PC-3 (cell line): ENCODE results near the gene ARHGAP23. TPM values are rescaled to one million over a fixed set of nuclear protein-coding genes. Genes with fewer than 3 reads are reported as not detected.

ENCODE experiments used
- ATAC-seq: fragments of 200-7000 bp; cut with Tn5 transposase; 2 replicates; pipeline ENCODE4 v1.9.1; 2020; ENCODE audit warnings: mild to moderate bottlenecking, moderate library complexity
- BruUV-seq: library from RNA; stranded (reverse); fragments of 400-500 nt; replicated peaks from 2 replicates; lab custom pipeline; 2021; lab: Mats Ljungman, UMichigan
- CTCF ChIA-PET: fragments of 300-600 bp; sonication (Branson Sonifier 250); formaldehyde crosslinking; loops from one replicate; lab custom pipeline; 2022; ENCODE audit warnings: antibody characterized with exemption; lab: Charles Lee
- POLR2A ChIA-PET: fragments of 300-600 bp; sonication (Branson Sonifier 250); formaldehyde crosslinking; loops from one replicate; lab custom pipeline; 2022; ENCODE audit warnings: antibody characterized with exemption; ENCODE audit not compliant: unreplicated experiment; lab: Charles Lee
- DNase-seq: peaks from one replicate; pipeline ENCODE4 v3.0.0-alpha.2; 2015
- H2AFZ ChIP-seq: fragments of 300-600 bp; sonication (generic); 2 replicates; pipeline ENCODE4 v1.6.0; 2016; ENCODE audit warnings: antibody characterized with exemption, low read length
- H3F3A ChIP-seq: fragments of 300-600 bp; sonication (generic); one replicate; pipeline ENCODE4 v1.6.0; 2017; ENCODE audit warnings: antibody characterized with exemption, low read length, control low read depth, mild to moderate bottlenecking; ENCODE audit not compliant: unreplicated experiment
- H3K27ac ChIP-seq: fragments of 300-600 bp; sonication (generic); 2 replicates; pipeline ENCODE4 v1.5.1; 2016; ENCODE audit warnings: mild to moderate bottlenecking, low read length
- H3K27me3 ChIP-seq: fragments of 300-600 bp; sonication (generic); 2 replicates; pipeline ENCODE4 v1.6.1; 2016; ENCODE audit warnings: low read length, mixed read lengths
- H3K36me3 ChIP-seq: fragments of 300-600 bp; sonication (generic); 2 replicates; pipeline ENCODE4 v1.6.1; 2016; ENCODE audit warnings: low read depth, mixed run types, low read length, mixed read lengths
- H3K4me1 ChIP-seq: fragments of 300-600 bp; sonication (generic); 2 replicates; pipeline ENCODE4 v1.5.1; 2016; ENCODE audit warnings: low read length; ENCODE audit not compliant: insufficient read depth
- H3K4me2 ChIP-seq: fragments of 300-600 bp; sonication (generic); 2 replicates; pipeline ENCODE4 v1.6.0; 2016; ENCODE audit warnings: low read length
- H3K4me3 ChIP-seq: fragments of 300-600 bp; sonication (generic); 2 replicates; pipeline ENCODE4 v1.5.1; 2016; ENCODE audit warnings: mild to moderate bottlenecking, low read length, mixed read lengths
- H3K79me2 ChIP-seq: fragments of 300-600 bp; sonication (generic); 2 replicates; pipeline ENCODE4 v1.6.1; 2017; ENCODE audit warnings: low read length, mixed read lengths
- H3K9ac ChIP-seq: fragments of 300-600 bp; sonication (generic); 2 replicates; pipeline ENCODE4 v1.6.0; 2016; ENCODE audit warnings: mild to moderate bottlenecking, low read length
- H3K9me2 ChIP-seq: fragments of 300-600 bp; sonication (generic); replicated peaks from 2 replicates; pipeline ENCODE4 v1.6.1; 2016; ENCODE audit warnings: mixed run types, low read length, mixed read lengths
- H3K9me3 ChIP-seq: fragments of 300-600 bp; sonication (generic); 2 replicates; pipeline ENCODE4 v1.6.1; 2016; ENCODE audit warnings: low read length, mixed read lengths
- H4K20me1 ChIP-seq: fragments of 300-600 bp; sonication (generic); 2 replicates; pipeline ENCODE4 v1.6.1; 2016; ENCODE audit warnings: low read length, mixed read lengths
- CTCF ChIP-seq: fragments of 300-600 bp; sonication (generic); conservative IDR thresholded peaks from 2 replicates; pipeline ENCODE4 v1.5.1; 2017; ENCODE audit warnings: antibody characterized with exemption, low read depth, mild to moderate bottlenecking, low read length
- EZH2 ChIP-seq: fragments of 300-600 bp; sonication (generic); IDR thresholded peaks from one replicate; pipeline ENCODE4 v1.6.1; 2017; ENCODE audit warnings: antibody characterized with exemption, mild to moderate bottlenecking, low read length; ENCODE audit not compliant: unreplicated experiment
- EZH2phosphoT487 ChIP-seq: fragments of 300-600 bp; sonication (generic); IDR thresholded peaks from 2 replicates; pipeline ENCODE4 v1.6.1; 2018; ENCODE audit warnings: mild to moderate bottlenecking, antibody characterized with exemption, low read length, borderline replicate concordance
- intact Hi-C: fragments of 100-400 bp; cut with micrococcal nuclease; formaldehyde crosslinking; loops from 2 replicates; pipeline ENCODE4 v1.9.0; 2023
- total RNA-seq: library from RNA; depleted of rRNA; stranded (reverse); fragments of >200 nt; gene quantifications from 2 replicates; pipeline ENCODE4 v1.2.3, GENCODE V29; 2014

Gene ARHGAP23
- total RNA-seq, 1 experiment from 2014 or later: 9.0 TPM

- H3K4me3 ChIP-seq: no peak overlapping the region
- H3K79me2 ChIP-seq: no peaks in the 10 kb centered on the region
- TF ChIP-seq CTCF (no peak), EZH2phosphoT487 (no peak), EZH2 (no peak)
- H3K27ac ChIP-seq: no peak overlapping the region
- no peaks in the 10 kb centered on the region for H3K36me3 ChIP-seq
- DNase-seq (no peak), ATAC-seq (no peak)
- no peaks in the 10 kb centered on the region for H3K27me3 ChIP-seq
- no peaks in the 10 kb centered on the region for H3K9me3 ChIP-seq
- no peaks in the 10 kb centered on the region for H3K9me2 ChIP-seq
- no TSS peak for BruUV-seq
- H3K4me1 ChIP-seq: no peaks in the 10 kb centered on the region
- H3K4me2 ChIP-seq: no peak overlapping the region
- H4K20me1 ChIP-seq: no peaks in the 10 kb centered on the region
- intact Hi-C loops: no loop called here
- no peak overlapping the region for H3K9ac ChIP-seq
- no peaks in the 10 kb centered on the region for H3F3A ChIP-seq
- no peak overlapping the region for H2AFZ ChIP-seq
- CTCF ChIA-PET: no interaction called here
- POLR2A ChIA-PET: no interaction called here
Observed at GRCh38 chr17:38504216-38504615, 76.0 kb downstream of the ARHGAP23 start.

- H3F3A ChIP-seq: no peaks in the 10 kb centered on the region
- ChIA-PET POLR2A (no interaction called here), CTCF (no interaction called here)
- H3K79me2 ChIP-seq: no peaks in the 10 kb centered on the region
- no peaks in the 10 kb centered on the region for H3K36me3 ChIP-seq
- H3K4me3 ChIP-seq: no peak overlapping the region
- H4K20me1 ChIP-seq: no peaks in the 10 kb centered on the region
- H3K4me1 ChIP-seq: peaks cover 4% of the 10 kb centered on the region; the same call in 1 of the 2 replicates
- H3K9ac ChIP-seq: no peak overlapping the region
- H2AFZ ChIP-seq: no peak overlapping the region
- DNase-seq: no peak
- H3K9me3 ChIP-seq: no peaks in the 10 kb centered on the region
- no peaks in the 10 kb centered on the region for H3K27me3 ChIP-seq
- intact Hi-C loops: no loop called here
- H3K4me2 ChIP-seq: no peak overlapping the region
- no peak for ATAC-seq
- no peak overlapping the region for H3K27ac ChIP-seq
- no peaks in the 10 kb centered on the region for H3K9me2 ChIP-seq
- no TSS peak for BruUV-seq
- TF ChIP-seq EZH2phosphoT487: no peak
Observed at GRCh38 chr17:38507436-38507835, 79.2 kb downstream of the ARHGAP23 start.

- no peak overlapping the region for H3K27ac ChIP-seq
- H3K9ac ChIP-seq: no peak overlapping the region
- ATAC-seq (no peak), DNase-seq (no peak)
- peaks cover 4% of the 10 kb centered on the region; the same call in 1 of the 2 replicates for H3K4me1 ChIP-seq
- no peaks in the 10 kb centered on the region for H3K79me2 ChIP-seq
- H3K36me3 ChIP-seq: no peaks in the 10 kb centered on the region
- no peaks in the 10 kb centered on the region for H3K27me3 ChIP-seq
- CTCF ChIA-PET: no interaction called here
- H3K4me2 ChIP-seq: no peak overlapping the region
- no peak overlapping the region for H2AFZ ChIP-seq
- intact Hi-C loops: no loop called here
- no peaks in the 10 kb centered on the region for H3K9me2 ChIP-seq
- TF ChIP-seq CTCF: no peak
- TF ChIP-seq EZH2phosphoT487: no peak
- TF ChIP-seq EZH2: no peak
- POLR2A ChIA-PET: no interaction called here
- H3F3A ChIP-seq: no peaks in the 10 kb centered on the region
- no peak overlapping the region for H3K4me3 ChIP-seq
- H4K20me1 ChIP-seq: no peaks in the 10 kb centered on the region
- no TSS peak for BruUV-seq
- no peaks in the 10 kb centered on the region for H3K9me3 ChIP-seq
Observed at GRCh38 chr17:38507921-38508569, 79.8 kb downstream of the ARHGAP23 start.
